ENCODE measurements around the gene SLCO3A1.
A peak's percentile ranks its signal among the peaks of the same experiment; 100 is the strongest.

Gene SLCO3A1

GRCh38 chr15:92076541-92076940, 223.0 kb downstream of the SLCO3A1 start:
- DNase-seq: no peak

GRCh38 chr15:92077353-92078085, 224.0 kb downstream of the SLCO3A1 start:
- peak in 4 of 5 donors; percentile 17 to 45 (median 38) for DNase-seq

GRCh38 chr15:92078270-92078669, 224.8 kb downstream of the SLCO3A1 start:
- DNase-seq: no peak

- DNase-seq: peak in 1 of 5 donors; percentile 25
These were observed 225.5 kb downstream of the SLCO3A1 start for GRCh38 chr15:92079047-92079446.

- DNase-seq: no peak
These were observed 226.2 kb downstream of the SLCO3A1 start for GRCh38 chr15:92079647-92080255.

- DNase-seq: peak in 2 of 5 donors; percentile 29 to 36
These were observed 228.7 kb downstream of the SLCO3A1 start for GRCh38 chr15:92082006-92082843.

- DNase-seq: no peak
These were observed 229.7 kb downstream of the SLCO3A1 start for GRCh38 chr15:92083190-92083589.

GRCh38 chr15:92087211-92087610, 233.7 kb downstream of the SLCO3A1 start:
- no peak for DNase-seq

GRCh38 chr15:92091155-92091734, 237.7 kb downstream of the SLCO3A1 start:
- no peak for DNase-seq

GRCh38 chr15:92092289-92093105, 239.0 kb downstream of the SLCO3A1 start:
- DNase-seq: no peak

GRCh38 chr15:92095693-92096092, 242.2 kb downstream of the SLCO3A1 start:
- peak in 1 of 5 donors; percentile 74 for DNase-seq

GRCh38 chr15:92097474-92098178, 244.1 kb downstream of the SLCO3A1 start:
- DNase-seq: peak; percentile 15 to 52 (median 20)

- no peak for DNase-seq
These were observed 245.4 kb downstream of the SLCO3A1 start for GRCh38 chr15:92098869-92099268.

GRCh38 chr15:92100301-92100700, 246.8 kb downstream of the SLCO3A1 start:
- no peak for DNase-seq

GRCh38 chr15:92100751-92101150, 247.2 kb downstream of the SLCO3A1 start:
- no peak for DNase-seq

GRCh38 chr15:92101708-92102394, 248.3 kb downstream of the SLCO3A1 start:
- no peak for DNase-seq

GRCh38 chr15:92102395-92102755, 248.9 kb downstream of the SLCO3A1 start:
- DNase-seq: no peak

- DNase-seq: no peak
These were observed 250.6 kb downstream of the SLCO3A1 start for GRCh38 chr15:92104072-92104471.

GRCh38 chr15:92105611-92106010, 252.1 kb downstream of the SLCO3A1 start:
- DNase-seq: no peak

GRCh38 chr15:92107510-92107909, 254.0 kb downstream of the SLCO3A1 start:
- DNase-seq: no peak

Data from T-helper 1 cell (primary cell).